Liver (tissue), 9 donors: ENCODE results near the gene DARS1. TPM values are rescaled to one million over a fixed set of nuclear protein-coding genes. Genes with fewer than 3 reads are reported as not detected.

Experiments
- DNase-seq: peaks from one replicate; pipeline ENCODE4 v3.0.0-alpha.2; 2017; ENCODE audit warnings: low spot score
- H3K27ac ChIP-seq, 2 donors: one replicate each; pipeline ENCODE4 v1.7.0; 2013; ENCODE audit warnings: inconsistent platforms in 2 of 2, low read length in 2 of 2, control low read depth in 1 of 2, low read depth in 1 of 2, mild to moderate bottlenecking in 1 of 2
- H3K27me3 ChIP-seq, 4 donors: one replicate each; pipeline versions ENCODE4 v1.6.1 to v1.7.0; 2013; ENCODE audit warnings: low read length in 3 of 4, inconsistent platforms in 1 of 4, mild to moderate bottlenecking in 1 of 4, moderate library complexity in 1 of 4; ENCODE audit not compliant: control insufficient read depth in 4 of 4, insufficient read depth in 4 of 4
- H3K36me3 ChIP-seq, 4 donors: one replicate each; pipeline versions ENCODE4 v1.6.1 to v1.7.0; 2013; ENCODE audit warnings: low read length in 3 of 4, mild to moderate bottlenecking in 3 of 4, low read depth in 1 of 4, moderate library complexity in 1 of 4; ENCODE audit not compliant: control insufficient read depth in 4 of 4, insufficient read depth in 3 of 4
- H3K4me1 ChIP-seq, 4 donors: one replicate each; pipeline versions ENCODE4 v1.6.1 to v1.7.0; 2013; ENCODE audit warnings: low read length in 3 of 4, mild to moderate bottlenecking in 3 of 4, moderate library complexity in 1 of 4; ENCODE audit not compliant: control insufficient read depth in 4 of 4, insufficient read depth in 4 of 4
- H3K4me3 ChIP-seq, 3 donors: one replicate each; pipeline versions ENCODE4 v1.6.1 to v1.7.0; 2013; ENCODE audit warnings: low read length in 3 of 3, control low read depth in 1 of 3, low read depth in 1 of 3, mild to moderate bottlenecking in 1 of 3
- H3K9ac ChIP-seq, 2 donors: one replicate each; pipeline ENCODE4 v1.7.0; 2013; ENCODE audit warnings: low read length in 2 of 2, mild to moderate bottlenecking in 2 of 2, moderate library complexity in 2 of 2, control low read depth in 1 of 2, low read depth in 1 of 2
- H3K9me3 ChIP-seq, 4 donors: one replicate each; pipeline versions ENCODE4 v1.6.1 to v1.7.0; 2013; ENCODE audit warnings: low read length in 3 of 4; ENCODE audit not compliant: control insufficient read depth in 4 of 4
- ATF3 ChIP-seq: IDR thresholded peaks from 2 replicates; pipeline ENCODE4 v1.6.1; 2016; ENCODE audit warnings: antibody characterized with exemption
- CTCF ChIP-seq: fragments of 150-350 bp; IDR thresholded peaks from 2 replicates; pipeline ENCODE4 v1.5.1; 2017; ENCODE audit warnings: improper control_type of control experiment, low read depth, low read length; ENCODE audit not compliant: missing input control
- EGR1 ChIP-seq, 2 donors: IDR thresholded peaks; 2 replicates each; pipeline ENCODE4 v1.6.1; 2016 to 2018; ENCODE audit warnings: antibody characterized with exemption in 2 of 2, low read depth in 2 of 2
- FOXA1 ChIP-seq: IDR thresholded peaks from 2 replicates; pipeline ENCODE4 v1.6.1; 2016; ENCODE audit warnings: antibody characterized with exemption
- FOXA2 ChIP-seq: IDR thresholded peaks from 2 replicates; pipeline ENCODE4 v1.6.1; 2016; ENCODE audit warnings: antibody characterized with exemption
- GABPA ChIP-seq, 2 donors: IDR thresholded peaks in 1 of 2; conservative IDR thresholded peaks in 1 of 2; 2 replicates each; pipeline ENCODE4 v1.6.1; 2016; ENCODE audit warnings: antibody characterized with exemption in 2 of 2, mild to moderate bottlenecking in 1 of 2, moderate library complexity in 1 of 2
- HNF4A ChIP-seq, 2 donors: conservative IDR thresholded peaks; 2 replicates each; pipeline ENCODE4 v1.6.1; 2016; ENCODE audit warnings: antibody characterized with exemption in 2 of 2, mild to moderate bottlenecking in 2 of 2
- HNF4G ChIP-seq: IDR thresholded peaks from 2 replicates; pipeline ENCODE4 v1.6.1; 2016; ENCODE audit warnings: antibody characterized with exemption
- JUND ChIP-seq, 2 donors: IDR thresholded peaks; 2 replicates each; pipeline ENCODE4 v1.6.1; 2016; ENCODE audit warnings: antibody characterized with exemption in 2 of 2
- MAX ChIP-seq: IDR thresholded peaks from 2 replicates; pipeline ENCODE4 v1.6.1; 2016; ENCODE audit warnings: antibody characterized with exemption
- NR2F2 ChIP-seq: IDR thresholded peaks from 2 replicates; pipeline ENCODE4 v1.6.1; 2016; ENCODE audit warnings: antibody characterized with exemption
- RAD21 ChIP-seq, 2 donors: IDR thresholded peaks; 2 replicates each; pipeline ENCODE4 v1.6.1; 2016; ENCODE audit warnings: antibody characterized with exemption in 2 of 2, mild to moderate bottlenecking in 2 of 2
- REST ChIP-seq: IDR thresholded peaks from 2 replicates; pipeline ENCODE4 v1.6.1; 2016; ENCODE audit warnings: antibody characterized with exemption, mild to moderate bottlenecking
- RXRA ChIP-seq, 2 donors: IDR thresholded peaks; 2 replicates each; pipeline ENCODE4 v1.6.1; 2017 to 2018; ENCODE audit warnings: antibody characterized with exemption in 2 of 2, mild to moderate bottlenecking in 1 of 2
- SP1 ChIP-seq: IDR thresholded peaks from 2 replicates; pipeline ENCODE4 v1.6.1; 2018; ENCODE audit warnings: antibody characterized with exemption, mild to moderate bottlenecking
- TAF1 ChIP-seq: conservative IDR thresholded peaks from 2 replicates; pipeline ENCODE4 v1.6.1; 2016; ENCODE audit warnings: antibody characterized with exemption, mild to moderate bottlenecking
- YY1 ChIP-seq: IDR thresholded peaks from 2 replicates; pipeline ENCODE4 v1.6.1; 2016; ENCODE audit warnings: antibody characterized with exemption, mild to moderate bottlenecking
- ZBTB33 ChIP-seq: IDR thresholded peaks from 2 replicates; pipeline ENCODE4 v1.6.1; 2016; ENCODE audit warnings: antibody characterized with exemption
- polyA plus RNA-seq, 2 donors: library from polyadenylated mRNA; stranded (reverse) in 1 of 2; unstranded in 1 of 2; fragments of 200-250 nt in 1 of 2; fragments of >200 nt in 1 of 2; fragmentation: Nextera tagmentation in 1 of 2; extraction: Ambion mirVana in 1 of 2; gene quantifications; one replicate each; pipeline versions ENCODE4 v1.2.1 to v1.2.3, GENCODE V29; 2013 to 2015
- total RNA-seq, 2 donors: library from RNA; depleted of rRNA; stranded (reverse); fragments of >200 nt; gene quantifications; one replicate each; pipeline ENCODE4 v1.2.3, GENCODE V29; 2014
- donor health status: healthy.
- donor health status: healthy.
- donor health status: healthy.
- donor health status: healthy.
- donor health status: healthy.

Gene DARS1
- total and polyA plus RNA-seq, 4 donors: 25.0 to 44.1 (median 32.6) TPM

GRCh38 chr2:135909976-135910375, 75.5 kb downstream of the DARS1 start:
- Histone ChIP-seq H3K9me3 (no peaks in the 10 kb centered on the region), H3K27ac (no peak overlapping the region), H3K36me3 (peaks cover 0 to 37% (median 17%) of the 10 kb centered on the region in 4 donors), H3K9ac (no peak overlapping the region), H3K27me3 (no peaks in the 10 kb centered on the region), H3K4me1 (no peaks in the 10 kb centered on the region), H3K4me3 (no peak overlapping the region)
- TF ChIP-seq FOXA1 (no peak), YY1 (no peak)
- no peak for DNase-seq

GRCh38 chr2:135905679-135906078, 79.7 kb downstream of the DARS1 start:
- no peak overlapping the region for H3K4me3 ChIP-seq
- no peak overlapping the region for H3K9ac ChIP-seq
- H3K27me3 ChIP-seq: no peaks in the 10 kb centered on the region
- TF ChIP-seq GABPA (IDR thresholded peaks at IDR 0.05 in 1 of 2, conservative IDR thresholded peaks at IDR 0.05 in 1 of 2) (no peak), ATF3 (no peak), FOXA2 (no peak), CTCF (no peak), TAF1 (no peak), MAX (no peak), FOXA1 (no peak), RXRA (IDR thresholded peaks at IDR 0.05) (no peak), EGR1 (IDR thresholded peaks at IDR 0.05; ENCODE audit: low read depth in 2 of 2) (no peak), RAD21 (IDR thresholded peaks at IDR 0.05) (no peak), SP1 (no peak), NR2F2 (no peak), HNF4G (no peak), HNF4A (conservative IDR thresholded peaks at IDR 0.05) (no peak), JUND (IDR thresholded peaks at IDR 0.05) (no peak), REST (no peak), YY1 (no peak), ZBTB33 (no peak)
- no peak for DNase-seq
- H3K9me3 ChIP-seq: no peaks in the 10 kb centered on the region
- H3K27ac ChIP-seq: no peak overlapping the region
- H3K4me1 ChIP-seq: no peaks in the 10 kb centered on the region
- peaks cover 0 to 30% (median 13%) of the 10 kb centered on the region in 4 donors for H3K36me3 ChIP-seq
